ENCODE measurements around the gene OR4F6. TPM values are rescaled to one million over a fixed set of nuclear protein-coding genes. Genes with fewer than 3 reads are reported as not detected.

Gene OR4F6
- total RNA-seq, 2 donors from 2014 or later, result not detected

GRCh38 chr15:101804941-101805340, 1.6 kb downstream of the OR4F6 start:
- intact Hi-C loops (cut with DNase I), result no loop called here

GRCh38 chr15:101805605-101806345, 2.5 kb downstream of the OR4F6 start:
- Histone ChIP-seq H3K4me1 (no peaks in the 10 kb centered on the region), H3K27ac (no peak overlapping the region), H3K9me3 (no peaks in the 10 kb centered on the region), H3K36me3 (no peaks in the 10 kb centered on the region), H3K27me3 (no peaks in the 10 kb centered on the region), H3K9ac (ENCODE audit: low read depth in 2 of 2, low read length in 2 of 2) (no peak overlapping the region), H3K4me3 (no peak overlapping the region)
- DNase-seq, result no peak
- intact Hi-C loops (cut with DNase I), result no loop called here
- TF ChIP-seq CTCF (IDR thresholded peaks at IDR 0.05), result no peak

More at GRCh38 chr15:101804941-101805340, 1.6 kb downstream of the OR4F6 start:
- no peaks in the 10 kb centered on the region for H3K9me3 ChIP-seq
- no peak overlapping the region for H3K9ac ChIP-seq (ENCODE audit: low read depth in 2 of 2, low read length in 2 of 2)
- no peak for DNase-seq
- TF ChIP-seq CTCF (IDR thresholded peaks at IDR 0.05), result no peak
- no peak overlapping the region for H3K27ac ChIP-seq
- H3K4me1 ChIP-seq, result no peaks in the 10 kb centered on the region
- H3K36me3 ChIP-seq, result no peaks in the 10 kb centered on the region
- no peak overlapping the region for H3K4me3 ChIP-seq
- no peaks in the 10 kb centered on the region for H3K27me3 ChIP-seq

- Histone ChIP-seq H3K36me3 (no peaks in the 10 kb centered on the region), H3K4me3 (no peak overlapping the region), H3K9ac (ENCODE audit: low read depth in 2 of 2, low read length in 2 of 2) (no peak overlapping the region), H3K4me1 (no peaks in the 10 kb centered on the region), H3K27me3 (no peaks in the 10 kb centered on the region), H3K27ac (no peak overlapping the region), H3K9me3 (no peaks in the 10 kb centered on the region)
- TF ChIP-seq CTCF (IDR thresholded peaks at IDR 0.05), result no peak
- intact Hi-C loops (cut with DNase I), result no loop called here
- DNase-seq, result no peak
These were observed 4.1 kb downstream of the OR4F6 start for GRCh38 chr15:101807345-101807945.

- Histone ChIP-seq H3K27me3 (no peaks in the 10 kb centered on the region), H3K4me1 (no peaks in the 10 kb centered on the region), H3K9ac (ENCODE audit: low read depth in 2 of 2, low read length in 2 of 2) (no peak overlapping the region), H3K36me3 (no peaks in the 10 kb centered on the region), H3K4me3 (no peak overlapping the region), H3K27ac (no peak overlapping the region), H3K9me3 (no peaks in the 10 kb centered on the region)
- intact Hi-C loops (cut with DNase I), result no loop called here
- no peak for DNase-seq
- TF ChIP-seq CTCF (IDR thresholded peaks at IDR 0.05), result no peak
These were observed 4.9 kb downstream of the OR4F6 start for GRCh38 chr15:101808201-101808600.

- TF ChIP-seq CTCF (IDR thresholded peaks at IDR 0.05), result no peak
- DNase-seq, result no peak
These were observed 7.1 kb downstream of the OR4F6 start for GRCh38 chr15:101810456-101810855.

More at GRCh38 chr15:101810456-101810855, 7.1 kb downstream of the OR4F6 start:
- H3K27me3 ChIP-seq, result no peaks in the 10 kb centered on the region
- H3K9me3 ChIP-seq, result no peaks in the 10 kb centered on the region
- H3K9ac ChIP-seq (ENCODE audit: low read depth in 2 of 2, low read length in 2 of 2), result no peak overlapping the region
- intact Hi-C loops (cut with DNase I), result no loop called here
- no peak overlapping the region for H3K27ac ChIP-seq
- no peak overlapping the region for H3K4me3 ChIP-seq
- H3K36me3 ChIP-seq, result no peaks in the 10 kb centered on the region
- no peaks in the 10 kb centered on the region for H3K4me1 ChIP-seq

All from colonic mucosa (tissue), 4 donors.